Endothelial cell (in vitro differentiated cells): ENCODE data around the gene HIBCH. TPM values are rescaled to one million over a fixed set of nuclear protein-coding genes. Genes with fewer than 3 reads are reported as not detected.

Experiments used
- DNase-seq: peaks from one replicate; pipeline ENCODE4 v3.0.0; 2021; ENCODE audit warnings: low spot score
- H3K27ac Mint-ChIP-seq: one replicate; pipeline ENCODE4 v1.8.0; 2021; ENCODE audit warnings: mixed read lengths, inconsistent platforms; ENCODE audit not compliant: unreplicated experiment
- H3K27me3 Mint-ChIP-seq: one replicate; pipeline ENCODE4 v1.8.0; 2021; ENCODE audit warnings: mild to moderate bottlenecking, moderate library complexity, mixed read lengths, inconsistent platforms; ENCODE audit not compliant: unreplicated experiment
- H3K36me3 Mint-ChIP-seq: one replicate; pipeline ENCODE4 v1.8.0; 2021; ENCODE audit warnings: mild to moderate bottlenecking, low read depth, mixed read lengths, inconsistent platforms; ENCODE audit not compliant: unreplicated experiment
- H3K4me1 Mint-ChIP-seq: one replicate; pipeline ENCODE4 v1.8.0; 2021; ENCODE audit warnings: mild to moderate bottlenecking, mixed read lengths, inconsistent platforms; ENCODE audit not compliant: unreplicated experiment
- H3K4me3 Mint-ChIP-seq: one replicate; pipeline ENCODE4 v1.8.0; 2021; ENCODE audit warnings: mild to moderate bottlenecking, mixed read lengths, inconsistent platforms; ENCODE audit not compliant: unreplicated experiment
- H3K9me3 Mint-ChIP-seq: one replicate; pipeline ENCODE4 v1.8.0; 2021; ENCODE audit warnings: mixed read lengths, inconsistent platforms; ENCODE audit not compliant: unreplicated experiment
- total RNA-seq: library from RNA; stranded (reverse); fragmentation: NEBNext Ultra II Directional; extraction: Animal tissue kit (Norgen Biotek cat#: 25700); gene quantifications from one replicate; pipeline ENCODE4 v1.2.1, GENCODE V29; 2021; ENCODE audit not compliant: unreplicated experiment
- TF ChIP-seq, protein P1 (sequence below): fragments of 200-600 bp; sonication (generic); IDR thresholded peaks from one replicate; pipeline ENCODE4 v1.5.0; 2021; ENCODE audit warnings: antibody characterized with exemption; ENCODE audit not compliant: unreplicated experiment

The HIBCH gene
- total RNA-seq, 1 donor from 2014 or later, result 29.8 TPM

DNA sequence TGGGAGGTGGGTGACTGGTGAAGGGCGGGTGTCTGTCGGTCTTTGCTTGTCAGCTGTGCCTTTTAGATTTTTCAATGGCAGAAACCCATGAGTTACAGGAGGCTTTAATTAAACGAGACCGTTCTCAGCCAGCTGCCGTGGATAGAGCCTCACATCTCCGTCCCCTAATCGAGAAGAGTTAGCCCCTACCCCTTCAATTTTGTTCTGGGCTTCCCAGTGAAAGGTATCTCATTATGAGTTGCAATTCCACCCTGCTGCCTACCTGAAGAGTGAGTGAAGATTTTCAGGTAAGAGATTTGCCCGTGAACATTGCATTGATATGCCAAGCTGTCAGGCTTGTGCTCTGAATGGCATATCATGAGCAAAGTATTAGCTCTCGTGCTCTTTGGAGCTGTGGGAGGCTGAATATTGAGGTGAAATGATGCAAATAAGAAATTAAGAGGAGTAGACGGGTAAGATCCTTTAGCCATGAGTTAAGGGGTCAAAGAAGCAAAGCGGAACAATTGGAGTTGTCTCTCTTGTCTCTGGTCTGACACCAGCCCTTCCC, 138.4 kb downstream of the HIBCH start:
- H3K4me3 Mint-ChIP-seq, result peak overlapping the region; percentile 83
- no peaks in the 10 kb centered on the region for H3K27me3 Mint-ChIP-seq
- H3K4me1 Mint-ChIP-seq, result peaks cover 30% of the 10 kb centered on the region
- H3K27ac Mint-ChIP-seq, result no peak overlapping the region
- no peaks in the 10 kb centered on the region for H3K36me3 Mint-ChIP-seq
- TF ChIP-seq, protein P1, sequence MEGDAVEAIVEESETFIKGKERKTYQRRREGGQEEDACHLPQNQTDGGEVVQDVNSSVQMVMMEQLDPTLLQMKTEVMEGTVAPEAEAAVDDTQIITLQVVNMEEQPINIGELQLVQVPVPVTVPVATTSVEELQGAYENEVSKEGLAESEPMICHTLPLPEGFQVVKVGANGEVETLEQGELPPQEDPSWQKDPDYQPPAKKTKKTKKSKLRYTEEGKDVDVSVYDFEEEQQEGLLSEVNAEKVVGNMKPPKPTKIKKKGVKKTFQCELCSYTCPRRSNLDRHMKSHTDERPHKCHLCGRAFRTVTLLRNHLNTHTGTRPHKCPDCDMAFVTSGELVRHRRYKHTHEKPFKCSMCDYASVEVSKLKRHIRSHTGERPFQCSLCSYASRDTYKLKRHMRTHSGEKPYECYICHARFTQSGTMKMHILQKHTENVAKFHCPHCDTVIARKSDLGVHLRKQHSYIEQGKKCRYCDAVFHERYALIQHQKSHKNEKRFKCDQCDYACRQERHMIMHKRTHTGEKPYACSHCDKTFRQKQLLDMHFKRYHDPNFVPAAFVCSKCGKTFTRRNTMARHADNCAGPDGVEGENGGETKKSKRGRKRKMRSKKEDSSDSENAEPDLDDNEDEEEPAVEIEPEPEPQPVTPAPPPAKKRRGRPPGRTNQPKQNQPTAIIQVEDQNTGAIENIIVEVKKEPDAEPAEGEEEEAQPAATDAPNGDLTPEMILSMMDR, result no peak
- H3K9me3 Mint-ChIP-seq, result no peaks in the 10 kb centered on the region
- DNase-seq, result no peak

DNA sequence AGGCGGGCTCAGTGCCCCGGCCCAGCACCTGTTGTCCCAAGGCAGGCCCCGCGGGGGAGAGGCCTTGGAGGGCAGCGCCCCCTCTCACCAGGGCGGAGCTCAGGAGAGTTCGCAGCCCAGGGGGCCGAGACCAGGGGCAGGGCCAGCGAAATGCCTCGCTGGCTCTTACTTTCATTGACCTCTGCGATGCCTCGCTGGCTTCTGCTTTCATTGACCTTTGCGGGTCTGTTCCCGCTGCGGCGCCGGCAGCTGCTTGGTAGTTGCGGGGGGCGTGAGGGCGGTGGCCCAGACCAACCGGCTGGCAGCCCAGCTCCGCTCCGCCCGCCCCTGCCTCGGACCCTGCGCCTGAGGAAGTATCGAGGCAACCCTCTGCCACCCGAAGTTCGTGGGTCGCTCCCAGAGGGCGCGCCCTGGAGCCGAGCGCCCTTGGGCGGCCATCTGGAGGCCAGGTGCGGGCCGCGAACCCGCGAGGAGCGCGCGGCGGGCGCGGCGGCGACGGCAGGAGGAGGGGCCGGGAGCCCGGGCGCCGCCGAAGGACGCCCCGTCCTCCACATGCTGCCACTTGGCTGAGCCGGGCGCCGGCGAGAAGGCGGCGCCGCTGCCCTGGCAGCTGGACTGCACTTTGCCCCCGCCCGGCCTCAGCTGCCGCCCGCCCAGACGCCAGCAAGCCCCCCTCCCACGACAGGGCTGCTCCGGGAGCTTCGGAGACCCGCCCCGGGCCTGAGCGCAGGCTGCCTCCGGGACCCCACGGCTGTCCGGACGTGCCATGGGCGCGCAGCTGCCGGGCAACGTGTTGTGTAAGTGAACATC, 139.1 kb downstream of the HIBCH start:
- TF ChIP-seq, protein P1, result peak; percentile 68
- no peaks in the 10 kb centered on the region for H3K27me3 Mint-ChIP-seq
- H3K4me1 Mint-ChIP-seq, result peaks cover 30% of the 10 kb centered on the region
- H3K36me3 Mint-ChIP-seq, result no peaks in the 10 kb centered on the region
- H3K9me3 Mint-ChIP-seq, result no peaks in the 10 kb centered on the region
- H3K4me3 Mint-ChIP-seq, result peak overlapping the region; percentile 83
- DNase-seq, result peak; percentile 78
- H3K27ac Mint-ChIP-seq, result no peak overlapping the region

DNA sequence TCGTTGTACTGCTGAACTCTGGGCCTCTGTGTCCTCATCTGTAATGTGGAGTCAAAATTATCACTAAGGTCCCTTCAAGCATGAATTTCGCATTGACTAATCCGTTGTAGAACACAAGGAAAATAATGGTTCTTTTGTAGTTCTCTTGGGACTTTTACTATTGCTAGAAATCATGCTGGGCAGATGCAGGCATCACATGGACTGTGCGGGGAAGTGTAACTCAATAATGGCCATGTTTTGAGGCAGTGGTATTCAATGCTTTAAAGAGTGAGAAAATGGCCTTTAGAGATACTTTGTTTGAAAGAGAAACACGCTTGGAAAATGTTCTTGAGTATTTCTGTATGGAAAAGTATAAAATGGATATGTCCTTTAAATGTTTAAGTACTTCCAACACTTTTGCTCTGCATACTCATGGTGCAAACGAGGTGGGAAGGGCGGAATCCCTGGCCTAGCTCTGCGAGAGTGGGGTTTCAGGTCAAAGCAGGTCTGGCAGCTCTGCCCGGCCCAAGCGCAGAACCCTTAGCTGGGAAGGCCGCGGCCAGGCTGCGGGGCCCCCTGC, 139.8 kb downstream of the HIBCH start:
- H3K4me3 Mint-ChIP-seq, result peak overlapping the region; percentile 75
- H3K27me3 Mint-ChIP-seq, result no peaks in the 10 kb centered on the region
- H3K36me3 Mint-ChIP-seq, result no peaks in the 10 kb centered on the region
- TF ChIP-seq, protein P1, result no peak
- peaks cover 27% of the 10 kb centered on the region for H3K4me1 Mint-ChIP-seq
- no peaks in the 10 kb centered on the region for H3K9me3 Mint-ChIP-seq
- DNase-seq, result no peak
- H3K27ac Mint-ChIP-seq, result no peak overlapping the region

DNA sequence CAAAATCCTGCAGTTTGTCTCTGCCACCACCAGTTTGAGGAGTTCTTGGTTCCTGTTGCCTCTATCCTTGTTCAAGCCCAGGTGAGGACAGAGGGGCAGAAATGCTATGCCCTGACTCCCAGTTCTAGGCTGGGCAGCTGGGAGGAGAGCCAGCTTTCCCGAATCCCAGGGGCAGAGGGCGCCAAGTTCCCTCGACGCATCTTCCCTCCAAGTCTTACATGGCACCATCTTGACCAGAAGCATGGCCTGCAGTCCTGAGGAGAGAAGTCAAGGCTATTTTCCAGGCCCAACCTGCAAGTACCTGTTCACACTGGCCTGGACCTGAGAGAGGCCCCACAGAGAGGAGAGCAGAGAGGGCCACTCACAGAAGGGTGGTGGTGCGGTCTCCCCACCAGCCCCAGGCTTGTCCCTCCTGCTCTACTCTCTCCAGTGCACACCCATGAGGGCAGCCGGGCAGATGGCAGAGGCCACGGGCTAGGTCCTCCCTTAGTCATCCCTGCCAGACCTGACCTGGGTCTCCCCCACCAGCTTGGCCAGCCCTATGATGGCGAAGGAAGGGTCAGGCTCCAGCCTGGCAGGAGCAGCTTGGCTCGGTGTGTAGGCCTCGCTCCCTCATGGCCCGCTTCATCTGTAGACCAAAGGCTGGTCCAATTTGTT, 141.4 kb downstream of the HIBCH start:
- Mint-ChIP-seq H3K9me3 (no peaks in the 10 kb centered on the region), H3K4me1 (peaks cover 19% of the 10 kb centered on the region), H3K27me3 (no peaks in the 10 kb centered on the region), H3K27ac (no peak overlapping the region), H3K4me3 (no peak overlapping the region), H3K36me3 (no peaks in the 10 kb centered on the region)
- TF ChIP-seq, protein P1, result no peak
- DNase-seq, result no peak
